Kidney (tissue), 14 donors: ENCODE results near the gene KCNJ4. TPM values are rescaled to one million over a fixed set of nuclear protein-coding genes. Genes with fewer than 3 reads are reported as not detected.

Source experiments
- DNase-seq, 5 donors: peaks; one replicate each; pipeline ENCODE4 v3.0.0-alpha.2; 2013 to 2020
- FAIRE-seq: peaks from 2 replicates; lab custom pipeline; 2012; peaks lifted over from hg19 to GRCh38; lab: Jason Lieb, UNC
- H3K27ac ChIP-seq, 2 donors: one replicate each; pipeline ENCODE4 v1.7.0; 2013; ENCODE audit warnings: low read depth in 2 of 2, low read length in 2 of 2, inconsistent platforms in 1 of 2
- H3K27me3 ChIP-seq: one replicate; pipeline ENCODE4 v1.7.1; 2013; ENCODE audit warnings: low read length, inconsistent platforms; ENCODE audit not compliant: control insufficient read depth, insufficient read depth
- H3K36me3 ChIP-seq, 3 donors: one replicate each; pipeline versions ENCODE4 v1.7.0 to v1.7.1; 2013; ENCODE audit warnings: low read length in 3 of 3, control low read depth in 1 of 3, inconsistent platforms in 1 of 3; ENCODE audit not compliant: insufficient read depth in 3 of 3, control insufficient read depth in 2 of 3
- H3K4me1 ChIP-seq, 3 donors: one replicate each; pipeline versions ENCODE4 v1.7.0 to v1.7.1; 2013; ENCODE audit warnings: low read length in 3 of 3, inconsistent platforms in 1 of 3, low read depth in 1 of 3; ENCODE audit not compliant: control insufficient read depth in 2 of 3, insufficient read depth in 2 of 3
- H3K4me3 ChIP-seq, 3 donors: one replicate each; pipeline versions ENCODE4 v1.7.0 to v1.8.1; 2013; ENCODE audit warnings: low read length in 3 of 3, control low read depth in 1 of 3, inconsistent platforms in 1 of 3
- H3K9ac ChIP-seq, 3 donors: one replicate each; pipeline versions ENCODE4 v1.7.0 to v1.7.1; 2013; ENCODE audit warnings: low read length in 3 of 3, control low read depth in 1 of 3, inconsistent platforms in 1 of 3
- H3K9me3 ChIP-seq, 3 donors: one replicate each; pipeline versions ENCODE4 v1.7.0 to v1.7.1; 2013; ENCODE audit warnings: low read length in 3 of 3, control low read depth in 1 of 3, inconsistent platforms in 1 of 3; ENCODE audit not compliant: control insufficient read depth in 2 of 3, insufficient read depth in 1 of 3
- intact Hi-C: fragments of 100-400 bp; cut with DNase I; formaldehyde crosslinking; loops from one replicate; pipeline ENCODE4 v1.11.1; 2022
- polyA plus RNA-seq: library from polyadenylated mRNA; stranded (reverse); fragments of 350-450 nt; fragmentation: Illumina TruSeq; extraction: RNeasy Lipid Tissue Mini Kit (QIAGEN cat#74804); gene quantifications from one replicate; pipeline ENCODE4 v1.2.3, GENCODE V29; 2014; ENCODE audit warnings: low read depth, low replicate concordance; ENCODE audit not compliant: insufficient read depth
- total RNA-seq: library from RNA; stranded (reverse); fragmentation: NEBNext Ultra II Directional; extraction: Animal tissue kit (Norgen Biotek cat#: 25700); gene quantifications from one replicate; pipeline ENCODE4 v1.2.1, GENCODE V29; 2021
- TF ChIP-seq, protein P1 (sequence below): IDR thresholded peaks from 3 replicates; pipeline ENCODE4 v1.5.1; 2012; ENCODE audit warnings: mild to moderate bottlenecking, moderate library complexity, borderline replicate concordance; ENCODE audit not compliant: insufficient read depth; ENCODE audit errors: extremely low read depth
- donor health status: control.
- donor health status: control.
- donor health status: control.
- donor health status: control.
- donor health status: control.
- donor health status: DM: yes; HTN: yes; CAD: no.
- donor health status: Normal renal cell carcinoma (clear cell type).

The KCNJ4 gene
- total and polyA plus RNA-seq, 2 donors from 2014 or later, result 0.13 TPM; not detected in 1

DNA sequence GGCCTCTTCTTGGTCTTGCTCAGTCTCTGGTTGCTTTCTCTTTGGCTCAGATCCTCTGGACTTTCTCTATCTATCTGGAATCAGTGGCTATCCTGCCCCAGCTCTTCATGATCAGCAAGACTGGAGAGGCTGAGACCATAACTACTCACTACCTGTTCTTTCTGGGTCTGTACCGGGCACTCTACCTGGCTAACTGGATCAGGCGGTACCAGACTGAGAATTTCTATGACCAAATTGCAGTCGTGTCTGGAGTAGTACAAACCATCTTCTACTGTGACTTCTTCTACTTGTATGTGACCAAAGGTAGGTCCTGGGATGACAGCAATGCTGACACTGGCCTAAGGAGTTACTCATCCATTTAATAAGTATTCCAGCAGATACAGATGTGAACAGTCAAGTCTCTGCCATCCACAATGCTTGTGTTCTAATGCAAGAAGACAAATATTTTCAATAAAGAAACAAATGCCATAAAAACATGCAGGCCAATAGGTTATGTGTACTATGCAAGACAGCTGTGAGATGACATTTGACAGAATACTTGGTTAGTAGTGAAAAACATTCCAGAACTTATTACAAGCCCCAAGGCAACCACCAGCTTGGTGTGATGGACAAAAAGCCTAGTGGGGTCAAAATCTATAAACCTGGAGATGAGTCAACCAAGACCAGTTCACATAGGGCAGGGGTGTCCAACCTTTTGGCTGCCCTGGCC is 26.3 kb upstream of the KCNJ4 start:
- TF ChIP-seq, protein P1, sequence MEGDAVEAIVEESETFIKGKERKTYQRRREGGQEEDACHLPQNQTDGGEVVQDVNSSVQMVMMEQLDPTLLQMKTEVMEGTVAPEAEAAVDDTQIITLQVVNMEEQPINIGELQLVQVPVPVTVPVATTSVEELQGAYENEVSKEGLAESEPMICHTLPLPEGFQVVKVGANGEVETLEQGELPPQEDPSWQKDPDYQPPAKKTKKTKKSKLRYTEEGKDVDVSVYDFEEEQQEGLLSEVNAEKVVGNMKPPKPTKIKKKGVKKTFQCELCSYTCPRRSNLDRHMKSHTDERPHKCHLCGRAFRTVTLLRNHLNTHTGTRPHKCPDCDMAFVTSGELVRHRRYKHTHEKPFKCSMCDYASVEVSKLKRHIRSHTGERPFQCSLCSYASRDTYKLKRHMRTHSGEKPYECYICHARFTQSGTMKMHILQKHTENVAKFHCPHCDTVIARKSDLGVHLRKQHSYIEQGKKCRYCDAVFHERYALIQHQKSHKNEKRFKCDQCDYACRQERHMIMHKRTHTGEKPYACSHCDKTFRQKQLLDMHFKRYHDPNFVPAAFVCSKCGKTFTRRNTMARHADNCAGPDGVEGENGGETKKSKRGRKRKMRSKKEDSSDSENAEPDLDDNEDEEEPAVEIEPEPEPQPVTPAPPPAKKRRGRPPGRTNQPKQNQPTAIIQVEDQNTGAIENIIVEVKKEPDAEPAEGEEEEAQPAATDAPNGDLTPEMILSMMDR, result no peak
- Histone ChIP-seq H3K4me1 (peaks cover 0 to 3% (median 0%) of the 10 kb centered on the region in 3 donors), H3K4me3 (no peak overlapping the region), H3K36me3 (peaks cover 16 to 50% (median 46%) of the 10 kb centered on the region in 3 donors), H3K27me3 (no peaks in the 10 kb centered on the region), H3K9ac (no peak overlapping the region), H3K9me3 (no peaks in the 10 kb centered on the region), H3K27ac (no peak overlapping the region)
- DNase-seq, result peak in 1 of 5 donors; percentile 64
- intact Hi-C loops, result no loop called here
- no peak for FAIRE-seq

DNA sequence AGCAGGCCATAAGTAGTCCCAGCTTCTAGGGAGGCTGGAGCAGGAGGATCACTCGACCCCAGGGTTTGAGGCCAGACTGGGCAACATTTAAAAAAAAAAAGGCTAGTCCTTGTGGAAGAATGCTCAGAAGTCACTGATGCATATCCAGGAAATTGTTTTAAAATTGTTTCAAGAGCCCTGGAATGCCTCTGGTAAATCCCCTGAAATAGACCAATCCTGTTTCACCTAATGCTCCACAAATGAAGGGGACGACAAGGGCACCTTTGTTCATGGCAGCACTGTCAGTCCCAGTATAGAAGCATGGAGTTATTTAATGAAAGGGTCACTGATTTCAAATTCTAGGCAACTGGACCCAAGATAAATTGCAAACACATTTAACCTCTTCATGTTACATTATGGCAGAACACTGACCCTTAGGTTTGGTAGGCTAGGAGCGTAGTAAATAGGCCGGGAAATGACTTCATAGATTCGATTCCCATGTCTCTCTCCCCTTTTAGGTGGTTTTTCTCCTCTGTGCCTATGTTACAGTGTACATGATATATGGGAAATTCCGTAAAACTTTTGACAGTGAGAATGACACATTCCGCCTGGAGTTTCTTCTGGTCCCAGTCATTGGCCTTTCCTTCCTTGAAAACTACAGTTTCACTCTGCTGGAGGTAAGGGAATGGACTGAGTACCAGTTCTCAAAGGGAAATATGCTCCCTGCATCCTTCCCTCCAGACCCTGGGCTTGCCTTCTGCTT is 24.3 kb upstream of the KCNJ4 start:
- Histone ChIP-seq H3K36me3 (peaks cover 10 to 32% (median 30%) of the 10 kb centered on the region in 3 donors), H3K9ac (no peak overlapping the region), H3K27me3 (no peaks in the 10 kb centered on the region), H3K9me3 (no peaks in the 10 kb centered on the region), H3K4me3 (no peak overlapping the region), H3K4me1 (peaks cover 0 to 3% (median 0%) of the 10 kb centered on the region in 3 donors), H3K27ac (no peak overlapping the region)
- intact Hi-C loops, result no loop called here
- FAIRE-seq (no peak), DNase-seq (peak in 2 of 5 donors; percentile 61 to 66)
- TF ChIP-seq, protein P1, result no peak

GRCh38 chr22:38477585-38477984 is 22.6 kb upstream of the KCNJ4 start:
- Histone ChIP-seq H3K36me3 (peaks cover 2 to 16% (median 16%) of the 10 kb centered on the region in 3 donors), H3K4me3 (no peak overlapping the region), H3K9ac (no peak overlapping the region), H3K4me1 (peaks cover 0 to 3% (median 0%) of the 10 kb centered on the region in 3 donors), H3K9me3 (no peaks in the 10 kb centered on the region), H3K27ac (no peak overlapping the region), H3K27me3 (no peaks in the 10 kb centered on the region)
- intact Hi-C loops, result no loop called here
- TF ChIP-seq, protein P1, result no peak
- DNase-seq (no peak), FAIRE-seq (no peak)
